ENCODE measurements around the gene CCDC57.

Gene CCDC57

GRCh38 chr17:82098169-82098938, 114.3 kb downstream of the CCDC57 start, which contains the start of gene FASN:
Gene FASN (minus strand): TSS chr17:82098236. CDS start chr17:82096445, 1,791 bp downstream.
- peak within 1 kb of the TSS; percentile 92 for H3K27ac ChIP-seq
- H3K27me3 ChIP-seq (replicated peaks), result no peaks in the 10 kb centered on the region
- peaks cover 28% of the 10 kb centered on the region for H3K36me3 ChIP-seq (replicated peaks)
- peak within 1 kb of the TSS; percentile 81 for H3K4me3 ChIP-seq (ENCODE audit: low read depth, low read length)
- in situ Hi-C loops (cut with HindIII; ENCODE audit: low pct_ligation_motif_present, low sequenced_read_pairs), result no loop called here
- peak; percentile 53 for TF ChIP-seq CTCF (IDR thresholded peaks at IDR 0.05; ENCODE audit: low read depth, low read length, missing control alignments)
- DNase-seq, result peak; percentile 89

- in situ Hi-C loops (cut with HindIII; ENCODE audit: low pct_ligation_motif_present, low sequenced_read_pairs), result no loop called here
- no peak for TF ChIP-seq CTCF (IDR thresholded peaks at IDR 0.05; ENCODE audit: low read depth, low read length, missing control alignments)
- Histone ChIP-seq H3K27ac (peak overlapping the region; percentile 77), H3K4me3 (ENCODE audit: low read depth, low read length) (peak overlapping the region; percentile 81), H3K36me3 (replicated peaks) (peaks cover 33% of the 10 kb centered on the region), H3K27me3 (replicated peaks) (no peaks in the 10 kb centered on the region)
- DNase-seq, result no peak
Observed at GRCh38 chr17:82097919-82098168, 114.8 kb downstream of the CCDC57 start.

GRCh38 chr17:82097184-82097918, 115.3 kb downstream of the CCDC57 start:
- peak overlapping the region; percentile 77 for H3K27ac ChIP-seq
- in situ Hi-C loops (cut with HindIII; ENCODE audit: low pct_ligation_motif_present, low sequenced_read_pairs), result no loop called here
- DNase-seq, result peak; percentile 44
- H3K36me3 ChIP-seq (replicated peaks), result peaks cover 36% of the 10 kb centered on the region
- peak overlapping the region; percentile 81 for H3K4me3 ChIP-seq (ENCODE audit: low read depth, low read length)
- H3K27me3 ChIP-seq (replicated peaks), result no peaks in the 10 kb centered on the region
- no peak for TF ChIP-seq CTCF (IDR thresholded peaks at IDR 0.05; ENCODE audit: low read depth, low read length, missing control alignments)

GRCh38 chr17:82096709-82097183, 115.9 kb downstream of the CCDC57 start:
- no peak for DNase-seq
- in situ Hi-C loops (cut with HindIII; ENCODE audit: low pct_ligation_motif_present, low sequenced_read_pairs), result no loop called here
- H3K27me3 ChIP-seq (replicated peaks), result no peaks in the 10 kb centered on the region
- peaks cover 42% of the 10 kb centered on the region for H3K36me3 ChIP-seq (replicated peaks)
- no peak for TF ChIP-seq CTCF (IDR thresholded peaks at IDR 0.05; ENCODE audit: low read depth, low read length, missing control alignments)
- H3K27ac ChIP-seq, result peak overlapping the region; percentile 77
- peak overlapping the region; percentile 81 for H3K4me3 ChIP-seq (ENCODE audit: low read depth, low read length)

GRCh38 chr17:82095777-82096708, 116.6 kb downstream of the CCDC57 start:
- no peaks in the 10 kb centered on the region for H3K27me3 ChIP-seq (replicated peaks)
- H3K27ac ChIP-seq, result no peak overlapping the region
- H3K36me3 ChIP-seq (replicated peaks), result peaks cover 49% of the 10 kb centered on the region
- in situ Hi-C loops (cut with HindIII; ENCODE audit: low pct_ligation_motif_present, low sequenced_read_pairs), result no loop called here
- TF ChIP-seq CTCF (IDR thresholded peaks at IDR 0.05; ENCODE audit: low read depth, low read length, missing control alignments), result no peak
- H3K4me3 ChIP-seq (ENCODE audit: low read depth, low read length), result peak overlapping the region; percentile 81
- no peak for DNase-seq
